Activated CD8-positive, alpha-beta memory T cell treated with anti-CD3 and anti-CD28 coated beads, Interleukin-2, amount 10 ng/mL, durations not matched to agents 7 days and 5 days (primary cell): ENCODE measurements around the gene PPP1R13B. TPM values are rescaled to one million over a fixed set of nuclear protein-coding genes. Genes with fewer than 3 reads are reported as not detected.
"Not testable (repeated sequence)": the region's sequence is repeated elsewhere in the genome, so short reads cannot be mapped to it uniquely, and the experiment has no call there.

ENCODE experiments used
- ATAC-seq: fragments of 150-1000 bp; cut with Tn5 transposase; one replicate; pipeline ENCODE4 v1.10.0; 2021; ENCODE audit warnings: moderate library complexity
- CTCF ChIA-PET: fragments of 350-600 bp; sonication (Branson Sonifier 250); formaldehyde crosslinking; loops from one replicate; lab custom pipeline; 2021; ENCODE audit warnings: antibody characterized with exemption; lab: Charles Lee
- DNase-seq: peaks from one replicate; pipeline ENCODE4 v3.0.0-alpha.2; 2020
- H3K27ac Mint-ChIP-seq: one replicate; pipeline ENCODE4 v1.8.0; 2021; ENCODE audit warnings: mild to moderate bottlenecking, mixed read lengths
- H3K27me3 Mint-ChIP-seq: one replicate; pipeline ENCODE4 v1.8.0; 2021; ENCODE audit warnings: mixed read lengths
- H3K36me3 Mint-ChIP-seq: one replicate; pipeline ENCODE4 v1.8.0; 2021; ENCODE audit warnings: mild to moderate bottlenecking, mixed read lengths
- H3K4me1 Mint-ChIP-seq: one replicate; pipeline ENCODE4 v1.8.0; 2021; ENCODE audit warnings: mixed read lengths
- H3K4me3 Mint-ChIP-seq: one replicate; pipeline ENCODE4 v1.8.0; 2021; ENCODE audit warnings: mild to moderate bottlenecking, moderate library complexity, mixed read lengths
- H3K9me3 Mint-ChIP-seq: one replicate; pipeline ENCODE4 v1.8.0; 2022; ENCODE audit warnings: low read depth, mixed read lengths
- total RNA-seq, 2 experiments: library from RNA; stranded (reverse); gene quantifications; one replicate each; pipeline ENCODE4 v1.2.3, GENCODE V29; 2021

The PPP1R13B gene
- total RNA-seq, 2 experiments from 2014 or later, result 8.6 to 11.7 TPM

- peaks cover 4% of the 10 kb centered on the region for H3K36me3 Mint-ChIP-seq
- no peak for DNase-seq
- CTCF ChIA-PET, result no interaction called here
- no peaks in the 10 kb centered on the region for H3K4me1 Mint-ChIP-seq
- no peak for ATAC-seq
- H3K27me3 Mint-ChIP-seq, result no peaks in the 10 kb centered on the region
- H3K27ac Mint-ChIP-seq, result no peak overlapping the region
- H3K4me3 Mint-ChIP-seq, result no peak overlapping the region
- no peaks in the 10 kb centered on the region for H3K9me3 Mint-ChIP-seq
These were observed 150.8 kb downstream of the PPP1R13B start for GRCh38 chr14:103696466-103697071.

GRCh38 chr14:103696070-103696402, 151.3 kb downstream of the PPP1R13B start:
- Mint-ChIP-seq H3K9me3 (no peaks in the 10 kb centered on the region), H3K4me3 (no peak overlapping the region), H3K27ac (no peak overlapping the region), H3K36me3 (peaks cover 4% of the 10 kb centered on the region), H3K27me3 (no peaks in the 10 kb centered on the region), H3K4me1 (no peaks in the 10 kb centered on the region)
- no peak for ATAC-seq
- DNase-seq, result no peak
- CTCF ChIA-PET, result no interaction called here

- no peak overlapping the region for H3K27ac Mint-ChIP-seq
- CTCF ChIA-PET, result no interaction called here
- H3K36me3 Mint-ChIP-seq, result peaks cover 4% of the 10 kb centered on the region
- H3K4me1 Mint-ChIP-seq, result no peaks in the 10 kb centered on the region
- no peak for ATAC-seq
- H3K4me3 Mint-ChIP-seq, result no peak overlapping the region
- H3K27me3 Mint-ChIP-seq, result no peaks in the 10 kb centered on the region
- H3K9me3 Mint-ChIP-seq, result no peaks in the 10 kb centered on the region
- DNase-seq, result no peak
These were observed 151.9 kb downstream of the PPP1R13B start for GRCh38 chr14:103695296-103696069.

- H3K27ac Mint-ChIP-seq, result no peak overlapping the region
- no peak for DNase-seq
- CTCF ChIA-PET, result no interaction called here
- H3K4me1 Mint-ChIP-seq, result no peaks in the 10 kb centered on the region
- peaks cover 4% of the 10 kb centered on the region for H3K36me3 Mint-ChIP-seq
- no peak overlapping the region for H3K4me3 Mint-ChIP-seq
- H3K9me3 Mint-ChIP-seq, result no peaks in the 10 kb centered on the region
- H3K27me3 Mint-ChIP-seq, result no peaks in the 10 kb centered on the region
- ATAC-seq, result no peak
These were observed 152.8 kb downstream of the PPP1R13B start for GRCh38 chr14:103694572-103695026.

- CTCF ChIA-PET, result no interaction called here
- H3K36me3 Mint-ChIP-seq, result peaks cover 4% of the 10 kb centered on the region
- DNase-seq (no peak), ATAC-seq (no peak)
- H3K9me3 Mint-ChIP-seq, result no peaks in the 10 kb centered on the region
- no peaks in the 10 kb centered on the region for H3K4me1 Mint-ChIP-seq
- H3K27me3 Mint-ChIP-seq, result no peaks in the 10 kb centered on the region
- H3K27ac Mint-ChIP-seq, result no peak overlapping the region
- no peak overlapping the region for H3K4me3 Mint-ChIP-seq
These were observed 153.9 kb downstream of the PPP1R13B start for GRCh38 chr14:103693515-103693914.

GRCh38 chr14:103692871-103693270, 154.5 kb downstream of the PPP1R13B start:
- ATAC-seq (no peak), DNase-seq (no peak)
- Mint-ChIP-seq H3K4me1 (no peaks in the 10 kb centered on the region), H3K27me3 (no peaks in the 10 kb centered on the region), H3K4me3 (no peak overlapping the region), H3K9me3 (no peaks in the 10 kb centered on the region), H3K36me3 (peaks cover 6% of the 10 kb centered on the region), H3K27ac (no peak overlapping the region)
- CTCF ChIA-PET, result no interaction called here

GRCh38 chr14:103692159-103692558, 155.2 kb downstream of the PPP1R13B start:
- DNase-seq (no peak), ATAC-seq (no peak)
- Mint-ChIP-seq H3K9me3 (no peaks in the 10 kb centered on the region), H3K27ac (no peak overlapping the region), H3K4me3 (no peak overlapping the region), H3K36me3 (peaks cover 8% of the 10 kb centered on the region), H3K27me3 (no peaks in the 10 kb centered on the region), H3K4me1 (no peaks in the 10 kb centered on the region)
- CTCF ChIA-PET, result no interaction called here

- H3K4me1 Mint-ChIP-seq, ATAC-seq, CTCF ChIA-PET, H3K27me3 Mint-ChIP-seq, H3K36me3 Mint-ChIP-seq, H3K4me3 Mint-ChIP-seq, H3K9me3 Mint-ChIP-seq, H3K27ac Mint-ChIP-seq, DNase-seq: not testable (repeated sequence)
These were observed 155.7 kb downstream of the PPP1R13B start for GRCh38 chr14:103691655-103692054.

- ATAC-seq (no peak), DNase-seq (no peak)
- Mint-ChIP-seq H3K27ac (no peak overlapping the region), H3K36me3 (peaks cover 11% of the 10 kb centered on the region), H3K4me1 (no peaks in the 10 kb centered on the region), H3K27me3 (no peaks in the 10 kb centered on the region), H3K4me3 (no peak overlapping the region), H3K9me3 (no peaks in the 10 kb centered on the region)
- CTCF ChIA-PET, result interaction anchor here (0.7 kb wide), 2 partner anchors 20 to 57 kb away, joined by 3 read pairs; no protein-coding TSS in a partner anchor
These were observed 157.0 kb downstream of the PPP1R13B start for GRCh38 chr14:103690332-103690731.

- ATAC-seq, result no peak
- no peak for DNase-seq
- Mint-ChIP-seq H3K4me3 (no peak overlapping the region), H3K36me3 (peaks cover 15% of the 10 kb centered on the region), H3K4me1 (no peaks in the 10 kb centered on the region), H3K27me3 (no peaks in the 10 kb centered on the region), H3K27ac (no peak overlapping the region), H3K9me3 (no peaks in the 10 kb centered on the region)
- CTCF ChIA-PET, result interaction anchor here (1.4 to 1.6 kb wide), 2 partner anchors 9 to 25 kb away, joined by 3 to 5 read pairs; no protein-coding TSS in a partner anchor
These were observed 158.2 kb downstream of the PPP1R13B start for GRCh38 chr14:103688906-103689902.

- H3K27me3 Mint-ChIP-seq, result no peaks in the 10 kb centered on the region
- CTCF ChIA-PET, result interaction anchor here (1.4 to 1.6 kb wide), 2 partner anchors 8 to 25 kb away, joined by 3 to 5 read pairs; no protein-coding TSS in a partner anchor
- no peaks in the 10 kb centered on the region for H3K9me3 Mint-ChIP-seq
- H3K4me3 Mint-ChIP-seq, result no peak overlapping the region
- no peak overlapping the region for H3K27ac Mint-ChIP-seq
- DNase-seq, result no peak
- H3K4me1 Mint-ChIP-seq, result no peaks in the 10 kb centered on the region
- ATAC-seq, result no peak
- H3K36me3 Mint-ChIP-seq, result peaks cover 12% of the 10 kb centered on the region
These were observed 158.9 kb downstream of the PPP1R13B start for GRCh38 chr14:103688441-103688840.

GRCh38 chr14:103687712-103688111, 159.7 kb downstream of the PPP1R13B start:
- Mint-ChIP-seq H3K27ac (no peak overlapping the region), H3K9me3 (no peaks in the 10 kb centered on the region), H3K27me3 (no peaks in the 10 kb centered on the region), H3K4me3 (no peak overlapping the region), H3K4me1 (no peaks in the 10 kb centered on the region), H3K36me3 (peaks cover 19% of the 10 kb centered on the region)
- CTCF ChIA-PET, result interaction anchor here (1.4 to 1.6 kb wide), 2 partner anchors 8 to 24 kb away, joined by 3 to 5 read pairs; no protein-coding TSS in a partner anchor
- ATAC-seq (no peak), DNase-seq (no peak)

GRCh38 chr14:103686831-103687485, 160.4 kb downstream of the PPP1R13B start:
- no peaks in the 10 kb centered on the region for H3K4me1 Mint-ChIP-seq
- H3K27ac Mint-ChIP-seq, result no peak overlapping the region
- ATAC-seq (no peak), DNase-seq (no peak)
- no peaks in the 10 kb centered on the region for H3K9me3 Mint-ChIP-seq
- CTCF ChIA-PET, result no interaction called here
- H3K36me3 Mint-ChIP-seq, result peaks cover 19% of the 10 kb centered on the region
- no peak overlapping the region for H3K4me3 Mint-ChIP-seq
- no peaks in the 10 kb centered on the region for H3K27me3 Mint-ChIP-seq
